COLO829 (cell line): ENCODE data around the gene RHBDF2.

Experiments used
- DNase-seq: peaks from one replicate; pipeline ENCODE4 v3.0.0; 2012; ENCODE audit warnings: low spot score

Gene RHBDF2

GRCh38 chr17:76459674-76460073 is 41.5 kb downstream of the RHBDF2 start:
- no peak for DNase-seq

GRCh38 chr17:76458580-76459490 is 42.4 kb downstream of the RHBDF2 start:
- DNase-seq, result no peak

- DNase-seq, result no peak
Observed at GRCh38 chr17:76453431-76453743, 47.8 kb downstream of the RHBDF2 start.

- peak; percentile 92 for DNase-seq
Observed at GRCh38 chr17:76452660-76453430, 48.4 kb downstream of the RHBDF2 start, which contains the start of gene UBE2O. TSS of gene UBE2O (minus strand) at chr17:76453152. CDS start at chr17:76453141, 11 bp downstream.

- DNase-seq, result no peak
Observed at GRCh38 chr17:76452127-76452659, 49.0 kb downstream of the RHBDF2 start.

GRCh38 chr17:76451506-76451905 is 49.7 kb downstream of the RHBDF2 start:
- DNase-seq, result no peak

- no peak for DNase-seq
Observed at GRCh38 chr17:76449126-76449525, 52.1 kb downstream of the RHBDF2 start.

- no peak for DNase-seq
Observed at GRCh38 chr17:76447931-76448652, 53.1 kb downstream of the RHBDF2 start.

GRCh38 chr17:76446449-76447231 is 54.6 kb downstream of the RHBDF2 start:
- peak; percentile 77 for DNase-seq

- DNase-seq, result no peak
Observed at GRCh38 chr17:76445697-76446448, 55.4 kb downstream of the RHBDF2 start.

- peak; percentile 44 for DNase-seq
Observed at GRCh38 chr17:76444518-76445311, 56.5 kb downstream of the RHBDF2 start.

GRCh38 chr17:76442341-76443338 is 58.6 kb downstream of the RHBDF2 start:
- DNase-seq, result no peak

- DNase-seq, result no peak
Observed at GRCh38 chr17:76441686-76442340, 59.4 kb downstream of the RHBDF2 start.

GRCh38 chr17:76440751-76441362 is 60.4 kb downstream of the RHBDF2 start:
- no peak for DNase-seq

- no peak for DNase-seq
Observed at GRCh38 chr17:76439314-76439928, 61.8 kb downstream of the RHBDF2 start.

- no peak for DNase-seq
Observed at GRCh38 chr17:76438906-76439305, 62.3 kb downstream of the RHBDF2 start.
